ENCODE measurements around the gene NDNF.
A peak's percentile ranks its signal among the peaks of the same experiment; 100 is the strongest.

NDNF gene

DNA sequence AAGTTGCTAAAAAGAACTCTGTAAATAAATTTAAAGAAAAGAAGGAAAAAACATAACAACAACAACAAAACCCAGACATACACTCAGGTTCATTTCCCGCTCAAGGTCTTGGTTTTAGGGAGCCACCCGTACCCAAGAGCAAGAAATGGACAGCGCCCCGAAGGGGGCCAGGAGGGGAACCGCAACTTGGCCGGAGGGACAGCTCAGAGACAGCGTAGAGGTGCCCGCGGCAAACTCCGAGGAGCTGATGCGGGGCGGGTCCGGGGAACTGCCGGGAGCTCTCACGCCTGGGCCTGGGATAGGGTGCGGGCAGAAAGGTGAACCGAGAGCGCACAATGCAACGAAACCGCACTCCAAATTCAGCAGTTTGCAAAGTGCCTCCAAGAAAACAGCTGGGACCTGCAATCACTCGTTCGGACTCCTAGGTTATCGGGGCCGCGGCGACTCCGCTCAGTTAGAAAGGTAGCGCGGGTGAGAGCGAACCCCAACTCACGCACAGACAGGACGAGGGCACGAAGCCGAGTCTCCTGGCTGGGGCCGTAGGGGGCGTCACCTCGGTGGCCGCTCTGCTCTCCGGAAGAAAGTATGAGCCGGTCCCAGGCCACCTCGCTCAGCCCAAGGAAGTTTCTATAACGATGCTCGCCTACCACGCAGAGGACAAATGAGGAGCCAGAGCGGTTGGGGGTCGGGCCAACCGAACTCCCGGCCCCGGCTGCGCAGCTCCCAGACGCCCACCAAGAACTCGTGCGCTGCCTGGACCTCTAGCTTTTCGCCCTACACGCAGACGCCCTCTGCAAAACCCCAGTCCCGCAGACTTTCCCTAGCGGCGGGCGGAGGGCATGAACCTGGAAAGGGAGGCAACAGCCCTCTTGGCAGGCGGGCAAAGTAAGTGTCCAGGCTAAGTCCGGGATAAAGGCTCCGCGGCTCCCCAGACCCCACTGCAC is 1.4 kb downstream of the NDNF start:
- DNase-seq (ENCODE audit: low spot score) = peak; percentile 39

DNA sequence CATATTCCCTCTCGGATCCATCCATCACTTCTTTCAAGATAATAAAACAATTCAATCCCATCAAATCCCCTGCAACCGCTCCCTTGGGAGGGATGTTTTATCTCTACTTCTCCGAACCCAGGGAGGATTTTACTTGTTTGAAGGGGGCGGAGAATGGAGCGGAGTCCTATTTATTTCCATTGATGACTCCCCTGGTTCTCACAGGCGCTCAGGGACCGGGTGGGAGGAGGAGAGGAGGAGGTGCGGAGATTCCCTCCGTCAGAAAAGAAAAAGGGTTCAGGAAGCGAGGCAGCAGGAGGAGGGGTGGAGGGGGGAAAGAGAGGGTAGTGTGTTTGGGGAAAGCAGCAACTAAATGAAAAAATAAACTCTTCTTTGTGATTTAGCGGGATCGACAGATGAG is 2.1 kb downstream of the NDNF start:
- peak; percentile 27 for DNase-seq (ENCODE audit: low spot score)

- no peak for DNase-seq (ENCODE audit: low spot score)
These were observed 2.9 kb downstream of the NDNF start for GRCh38 chr4:121069430-121069829.

GRCh38 chr4:121064482-121064881 is 7.9 kb downstream of the NDNF start:
- no peak for DNase-seq (ENCODE audit: low spot score)

- DNase-seq (ENCODE audit: low spot score) = no peak
These were observed 9.8 kb downstream of the NDNF start for GRCh38 chr4:121062521-121062920.

- DNase-seq (ENCODE audit: low spot score) = no peak
These were observed 10.5 kb downstream of the NDNF start for GRCh38 chr4:121061861-121062260.

DNA sequence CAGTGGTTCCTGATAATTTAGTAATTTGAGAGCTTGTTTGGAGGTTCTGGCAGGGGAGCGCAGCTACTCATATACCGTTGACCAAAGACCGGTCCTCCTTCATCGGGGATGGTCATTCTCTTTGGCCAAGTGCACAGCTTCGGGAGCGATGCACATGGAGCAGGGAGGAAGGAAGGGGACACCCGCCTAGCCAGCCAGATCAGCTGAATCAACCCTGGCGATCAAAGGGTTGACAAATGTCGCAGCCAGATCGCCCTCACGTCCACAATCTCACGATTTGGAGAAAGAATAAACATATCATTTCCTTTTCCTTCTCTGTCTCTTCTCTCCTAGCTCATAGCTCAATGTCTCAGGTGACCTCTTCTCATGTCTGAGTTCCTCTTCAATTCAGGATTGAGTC is 11.1 kb downstream of the NDNF start:
- DNase-seq (ENCODE audit: low spot score) = no peak

DNA sequence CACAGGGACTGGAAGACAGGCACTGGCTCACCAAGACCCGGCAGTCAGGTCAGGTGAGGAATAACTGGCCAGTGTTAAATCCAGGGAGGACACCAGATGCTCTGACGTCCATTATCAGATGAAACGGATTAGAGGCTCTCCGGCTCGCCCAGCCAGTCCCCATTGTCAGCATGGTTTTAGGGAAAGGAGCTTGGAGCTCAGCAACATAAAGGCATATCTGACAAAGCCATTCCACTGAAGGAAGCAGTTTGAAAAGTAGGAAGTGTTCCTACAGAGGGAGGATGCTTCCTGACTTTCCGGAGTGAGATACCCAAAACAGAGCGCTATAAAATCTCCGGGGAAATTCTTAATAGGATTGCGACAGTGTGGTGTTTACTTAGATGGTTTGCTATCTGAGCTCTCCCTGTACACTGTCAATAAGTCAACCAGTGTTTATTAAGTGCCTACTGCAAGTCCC is 14.8 kb downstream of the NDNF start:
- no peak for DNase-seq (ENCODE audit: low spot score)

GRCh38 chr4:121056066-121056465 is 16.3 kb downstream of the NDNF start:
- no peak for DNase-seq (ENCODE audit: low spot score)

DNA sequence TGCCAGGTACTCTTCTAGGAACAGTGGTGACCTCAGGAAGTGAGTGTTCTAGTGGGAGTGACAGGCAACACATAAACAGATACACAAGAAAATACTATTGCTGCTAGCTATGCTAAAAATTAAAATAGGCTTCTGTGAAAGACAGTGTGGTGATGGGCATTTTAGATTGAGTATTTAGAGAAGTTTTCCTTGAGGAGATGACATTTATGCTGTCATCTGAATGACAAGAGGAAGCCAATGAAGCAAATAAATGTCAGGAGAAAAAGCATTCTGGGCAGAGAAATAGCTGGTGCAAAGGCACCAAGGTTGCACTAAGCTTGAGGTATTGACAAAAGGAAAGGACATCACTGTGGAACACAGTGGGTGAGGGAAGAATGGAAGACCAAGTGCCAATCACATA is 18.0 kb downstream of the NDNF start:
- DNase-seq (ENCODE audit: low spot score) = no peak

- DNase-seq (ENCODE audit: low spot score) = no peak
These were observed 18.7 kb downstream of the NDNF start for GRCh38 chr4:121053601-121054143.

- no peak for DNase-seq (ENCODE audit: low spot score)
These were observed 22.0 kb downstream of the NDNF start for GRCh38 chr4:121050300-121050699.

DNA sequence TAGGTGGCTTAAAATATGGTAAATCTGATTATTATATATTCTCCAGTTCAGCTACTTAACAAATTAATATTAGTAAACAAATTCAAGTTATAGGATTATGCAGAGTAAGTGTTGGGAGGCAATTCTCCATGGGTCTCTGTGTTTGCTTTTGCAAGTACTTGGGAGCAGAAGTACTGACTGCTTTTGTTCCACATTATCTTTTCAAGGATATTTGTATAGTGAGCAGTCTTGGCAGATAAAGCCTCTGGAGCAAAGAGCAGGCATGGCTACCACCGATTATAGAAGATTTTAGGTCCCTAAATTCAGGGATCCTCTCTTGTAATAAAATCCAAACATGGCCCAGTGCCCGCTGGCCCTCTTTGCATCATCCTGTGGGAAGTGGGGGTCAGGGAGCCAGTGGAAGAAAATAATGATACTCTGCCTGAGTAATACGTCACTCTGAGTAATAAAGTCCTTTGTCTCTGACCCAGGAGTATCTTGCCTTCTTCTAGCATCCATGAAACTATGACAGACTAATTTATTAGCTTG is 23.2 kb downstream of the NDNF start:
- DNase-seq (ENCODE audit: low spot score) = no peak

GRCh38 chr4:121048165-121048564 is 24.2 kb downstream of the NDNF start:
- no peak for DNase-seq (ENCODE audit: low spot score)

DNA sequence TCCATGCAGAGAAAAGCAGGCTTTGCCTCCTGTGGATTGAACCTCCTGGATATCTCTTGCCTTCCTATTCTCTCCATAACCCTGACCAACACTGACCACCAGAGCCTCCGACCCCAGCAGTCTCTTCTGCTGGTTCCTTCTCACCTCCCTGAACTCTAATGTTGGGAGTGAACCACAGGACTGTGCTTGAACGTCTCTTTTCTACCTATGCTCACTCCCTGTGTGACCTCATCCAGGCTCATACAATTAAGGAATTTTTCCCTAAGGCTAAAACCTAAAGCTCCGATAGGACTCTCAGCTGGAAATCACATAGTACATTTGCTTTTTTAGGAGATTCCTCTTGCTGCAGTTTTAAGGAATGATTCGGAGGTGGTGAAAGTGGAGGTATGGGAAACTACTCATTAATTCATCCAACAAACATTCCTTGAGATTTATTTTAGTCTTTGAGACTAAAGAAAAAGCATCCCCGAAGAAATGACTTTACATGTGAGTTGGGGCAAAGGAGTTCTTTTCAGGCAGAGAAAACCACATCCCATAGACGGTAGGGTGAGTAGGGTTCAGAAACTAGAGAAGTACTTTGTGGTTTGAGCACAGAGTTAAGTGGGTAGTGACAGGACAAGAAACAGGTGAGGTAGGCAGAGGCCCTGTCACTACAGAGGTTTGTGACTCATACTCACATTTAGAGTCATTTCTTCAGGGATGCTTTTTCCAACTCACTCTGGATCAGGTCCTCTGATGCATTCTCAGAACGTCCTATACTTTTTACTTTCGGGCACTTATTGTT is 30.8 kb downstream of the NDNF start:
- DNase-seq (ENCODE audit: low spot score) = no peak

DNA sequence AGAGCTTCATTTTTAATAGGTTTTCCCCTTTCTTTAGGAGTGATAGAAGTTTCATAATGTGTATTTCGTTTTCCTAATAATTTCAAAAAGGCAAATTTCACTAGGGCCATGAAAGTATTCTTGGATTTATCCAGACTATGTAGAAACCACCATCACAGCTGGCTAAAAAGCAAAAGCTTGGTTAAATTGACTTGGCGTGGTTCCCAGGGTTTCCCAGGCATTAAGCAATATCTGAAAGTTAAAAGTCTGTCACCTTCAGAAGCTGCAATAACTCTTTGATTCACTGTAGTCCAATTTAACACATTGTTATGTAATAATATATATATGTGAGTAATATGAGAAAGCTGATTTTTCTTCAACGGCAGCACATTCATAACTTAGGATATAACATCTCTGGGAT is 38.3 kb downstream of the NDNF start:
- no peak for DNase-seq (ENCODE audit: low spot score)

GRCh38 chr4:121030711-121031110 is 41.6 kb downstream of the NDNF start:
- no peak for DNase-seq (ENCODE audit: low spot score)

GRCh38 chr4:121030131-121030530 is 42.2 kb downstream of the NDNF start:
- no peak for DNase-seq (ENCODE audit: low spot score)

DNA sequence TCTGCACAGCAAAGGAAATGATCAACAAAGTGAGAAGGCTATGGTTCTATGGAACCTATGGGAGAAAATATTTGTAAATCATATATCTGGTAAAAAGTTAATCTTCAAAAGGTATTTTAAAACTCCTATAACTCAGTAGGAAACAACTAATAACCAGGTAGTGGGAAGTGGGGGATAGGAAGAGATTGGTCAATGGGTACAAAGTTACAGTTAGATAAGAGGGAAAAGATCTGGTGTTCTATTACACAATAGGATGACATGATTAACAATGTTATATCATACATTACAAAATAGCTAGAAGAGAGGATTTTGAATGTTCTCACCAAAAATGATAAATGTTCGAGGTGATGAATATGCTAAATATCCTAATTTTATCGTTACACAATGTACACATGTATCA is 46.3 kb downstream of the NDNF start:
- DNase-seq (ENCODE audit: low spot score) = no peak

DNA sequence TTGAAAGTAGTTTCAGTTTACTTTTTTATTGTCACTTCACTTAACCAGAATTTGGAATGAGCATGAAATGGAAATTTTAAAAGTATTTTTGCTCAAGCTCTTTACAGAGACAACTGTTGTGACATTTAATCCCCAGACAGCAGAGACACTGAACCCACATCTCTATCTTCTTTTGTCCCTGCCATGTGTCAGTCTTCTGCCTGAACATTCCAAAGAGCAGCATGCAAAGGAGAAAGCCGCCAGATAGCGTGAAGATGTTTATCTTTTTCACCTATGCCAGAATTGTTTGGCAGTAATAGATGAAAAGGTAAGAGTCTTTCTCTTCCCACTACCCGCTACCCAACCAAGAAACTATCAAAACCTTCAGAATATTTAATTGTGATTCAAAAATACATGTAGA is 46.8 kb downstream of the NDNF start:
- DNase-seq (ENCODE audit: low spot score) = no peak

GRCh38 chr4:121018543-121018942 is 53.8 kb downstream of the NDNF start:
- DNase-seq (ENCODE audit: low spot score) = no peak

DNA sequence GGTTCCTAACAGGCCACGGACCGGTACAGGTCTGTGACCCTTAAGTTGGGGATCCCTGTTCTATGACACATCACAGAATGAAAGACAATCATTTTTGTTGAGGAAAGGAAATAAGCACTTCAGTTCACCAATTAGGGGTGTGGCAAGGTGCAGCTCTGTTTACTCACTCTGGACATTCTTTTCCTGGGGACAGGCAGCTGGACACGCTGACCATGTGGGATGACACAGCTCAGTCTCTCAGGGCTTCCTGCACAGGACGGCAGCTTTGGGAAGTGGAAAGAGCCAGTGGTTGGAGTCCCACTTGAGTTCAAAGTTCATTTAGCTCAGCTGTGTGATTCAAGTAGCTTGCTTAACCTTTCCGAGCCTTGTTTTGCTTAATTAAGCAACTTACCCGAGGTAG is 55.7 kb downstream of the NDNF start:
- no peak for DNase-seq (ENCODE audit: low spot score)

DNA sequence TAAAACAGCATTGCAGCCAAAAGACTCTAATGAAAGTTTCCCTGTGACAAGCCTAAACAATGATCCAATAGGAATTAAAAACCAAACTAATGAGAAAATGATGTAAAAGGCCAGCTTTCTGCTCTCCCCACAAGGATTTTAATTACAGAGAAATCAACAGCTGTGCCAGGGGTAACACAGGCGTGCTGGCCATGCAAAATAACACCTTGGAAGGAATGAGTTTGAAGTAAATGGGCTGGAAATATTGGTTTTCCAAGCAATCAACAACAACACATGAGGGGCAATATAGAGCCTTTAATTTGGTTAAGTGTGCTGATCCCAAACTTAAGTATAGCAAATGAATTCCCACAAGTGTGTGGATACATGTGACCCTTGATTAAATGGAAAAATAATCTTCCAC is 56.9 kb downstream of the NDNF start:
- no peak for DNase-seq (ENCODE audit: low spot score)

Measured in iPS-NIHi11 (cell line).